Stimulated activated CD4-positive, alpha-beta T cell treated with anti-CD3 and anti-CD28 coated beads, Interleukin-15, amount 100 ng/mL, for 1 hour (primary cell): ENCODE measurements around the gene KLHL24.
A peak's percentile ranks its signal among the peaks of the same experiment; 100 is the strongest.
"Not testable (repeated sequence)": the region's sequence is repeated elsewhere in the genome, so short reads cannot be mapped to it uniquely, and the experiment has no call there.

Experiments
- DNase-seq, 2 donors: peaks; one replicate each; pipeline ENCODE4 v3.0.0-alpha.2; 2020; ENCODE audit warnings: low read depth in 1 of 2, low spot score in 1 of 2

Gene KLHL24, protein sequence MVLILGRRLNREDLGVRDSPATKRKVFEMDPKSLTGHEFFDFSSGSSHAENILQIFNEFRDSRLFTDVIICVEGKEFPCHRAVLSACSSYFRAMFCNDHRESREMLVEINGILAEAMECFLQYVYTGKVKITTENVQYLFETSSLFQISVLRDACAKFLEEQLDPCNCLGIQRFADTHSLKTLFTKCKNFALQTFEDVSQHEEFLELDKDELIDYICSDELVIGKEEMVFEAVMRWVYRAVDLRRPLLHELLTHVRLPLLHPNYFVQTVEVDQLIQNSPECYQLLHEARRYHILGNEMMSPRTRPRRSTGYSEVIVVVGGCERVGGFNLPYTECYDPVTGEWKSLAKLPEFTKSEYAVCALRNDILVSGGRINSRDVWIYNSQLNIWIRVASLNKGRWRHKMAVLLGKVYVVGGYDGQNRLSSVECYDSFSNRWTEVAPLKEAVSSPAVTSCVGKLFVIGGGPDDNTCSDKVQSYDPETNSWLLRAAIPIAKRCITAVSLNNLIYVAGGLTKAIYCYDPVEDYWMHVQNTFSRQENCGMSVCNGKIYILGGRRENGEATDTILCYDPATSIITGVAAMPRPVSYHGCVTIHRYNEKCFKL

DNA sequence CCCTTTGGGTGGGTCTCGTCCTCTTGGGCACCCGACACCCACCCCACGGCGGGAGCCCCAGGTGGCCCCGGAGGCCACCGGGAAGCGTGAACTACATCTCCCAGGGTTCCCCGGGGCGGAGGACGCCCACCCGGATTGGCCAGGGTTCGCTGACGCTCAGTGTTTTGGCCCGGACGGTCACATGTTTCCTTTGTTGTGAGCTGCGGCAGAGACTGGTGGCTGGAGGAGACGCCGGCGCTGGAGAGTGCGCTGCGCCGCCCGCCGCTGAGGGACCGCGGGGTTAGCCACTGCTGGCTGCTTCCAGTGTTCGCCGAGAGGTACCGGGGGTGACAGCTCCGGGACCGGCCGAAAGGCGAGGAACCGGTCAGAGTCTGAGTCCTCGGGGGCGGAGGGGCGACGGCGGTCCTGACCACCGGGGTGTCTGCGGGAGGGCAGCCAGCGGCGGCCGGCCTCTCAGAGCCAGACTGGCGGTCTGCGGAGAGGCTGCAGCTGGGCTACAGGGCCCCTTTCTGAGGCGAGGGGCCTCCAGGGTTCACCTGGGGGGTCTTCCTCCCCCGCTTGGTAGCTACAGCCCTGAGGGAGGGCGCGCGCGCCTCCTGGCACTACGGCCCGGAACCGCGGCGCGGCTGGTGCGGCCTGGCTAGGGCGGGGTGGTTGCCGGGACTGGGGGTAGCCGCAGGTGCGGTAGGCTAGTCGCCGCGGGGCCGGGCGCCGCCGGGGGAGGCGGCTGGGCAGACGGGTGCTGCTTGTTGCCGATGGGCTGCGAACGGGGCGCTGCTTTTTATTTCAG lies at the start of gene KLHL24:
Gene KLHL24 (plus strand): TSS at position 193 of the 790 bp plus-strand sequence. CDS start 14,734 bp downstream, outside the sequence.
- DNase-seq = peak; percentile 75 to 76

DNA sequence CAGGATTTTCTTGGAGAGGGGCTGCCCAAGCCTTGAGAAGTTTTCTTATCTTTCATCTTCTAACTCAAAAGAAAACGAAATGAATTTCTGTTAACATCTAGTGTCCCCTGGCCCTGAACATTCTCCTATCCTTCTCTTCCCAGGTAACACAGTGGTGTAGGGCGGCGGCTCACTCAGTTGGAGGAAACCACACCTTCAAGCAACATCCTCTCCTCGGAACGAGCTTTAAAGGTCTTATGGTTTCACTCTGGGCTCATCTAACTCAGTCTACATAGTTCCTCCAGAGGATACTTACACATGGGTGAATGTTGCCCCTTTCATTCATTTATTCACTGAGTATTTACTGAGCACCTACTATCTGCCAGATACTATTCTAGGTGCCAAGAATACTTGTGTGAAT lies 48.9 kb upstream of the KLHL24 start:
- no peak for DNase-seq

DNA sequence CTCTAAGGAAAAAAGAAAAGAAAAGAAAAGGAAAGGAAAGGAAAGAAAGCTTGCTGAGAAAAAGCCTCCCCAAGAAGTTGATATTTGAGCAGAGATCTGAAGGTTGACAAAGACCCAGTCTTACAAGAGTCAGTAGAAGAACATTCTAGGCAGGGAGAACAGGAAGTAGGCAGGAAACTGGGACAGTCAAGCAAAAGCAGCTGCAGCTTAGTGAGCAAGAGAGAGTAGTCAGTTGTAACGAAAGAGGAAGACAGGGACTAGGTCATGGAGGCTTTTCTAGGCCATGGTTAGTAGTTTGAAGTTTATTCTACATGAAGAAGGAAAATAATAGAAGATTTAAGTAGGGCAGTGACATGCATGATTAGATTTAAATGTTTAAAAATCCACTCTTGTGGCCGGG lies 48.1 kb upstream of the KLHL24 start:
- DNase-seq = no peak

DNA sequence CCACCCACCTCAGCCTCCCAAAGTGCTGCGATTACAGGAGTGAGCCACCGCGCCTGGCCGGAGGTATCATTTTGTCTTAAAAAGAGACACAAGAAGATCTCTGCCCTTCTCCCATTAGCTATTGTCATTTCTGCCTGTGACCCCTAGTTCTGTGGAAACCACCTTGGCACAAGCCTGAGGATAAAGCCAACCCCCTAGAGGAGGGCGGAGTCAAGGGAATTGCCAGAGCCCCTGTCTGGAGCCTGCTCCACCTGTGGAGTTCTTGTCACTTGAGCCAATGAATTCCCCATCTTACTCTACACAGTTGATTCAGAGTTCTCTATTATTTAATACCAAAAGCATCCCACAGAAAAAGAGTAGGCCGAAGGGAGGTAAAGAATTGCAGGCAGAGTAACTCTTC lies 45.0 kb upstream of the KLHL24 start:
- DNase-seq = no peak

DNA sequence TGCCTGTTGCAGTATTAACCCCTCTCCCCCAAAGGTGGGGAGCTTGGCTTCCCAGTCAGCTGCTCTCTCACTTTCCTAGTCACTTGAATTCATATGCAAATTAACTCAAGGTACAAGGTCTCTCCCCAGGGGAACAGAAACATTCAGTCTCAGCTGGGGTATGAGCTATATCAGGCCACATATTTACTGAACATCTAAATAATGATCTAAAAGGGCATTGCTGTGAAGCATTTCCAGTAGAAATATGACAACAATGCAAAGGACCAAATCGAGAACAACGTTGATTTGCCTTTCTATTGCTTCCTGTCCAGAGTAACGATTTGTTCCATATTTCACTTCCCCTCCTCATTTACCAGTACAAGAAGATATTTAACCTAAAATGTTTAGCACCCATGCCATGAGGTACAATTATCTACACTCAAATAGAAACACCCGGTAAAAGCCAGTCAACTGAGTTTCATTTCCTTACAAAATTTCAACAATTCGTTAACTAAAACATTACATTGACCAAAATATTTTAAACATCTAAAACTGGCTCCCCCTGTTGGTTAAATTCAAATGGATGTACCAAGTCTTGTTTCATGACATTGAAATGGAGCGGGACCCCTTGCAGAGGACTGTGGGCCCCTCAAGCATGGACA lies 43.4 kb upstream of the KLHL24 start:
- no peak for DNase-seq

DNA sequence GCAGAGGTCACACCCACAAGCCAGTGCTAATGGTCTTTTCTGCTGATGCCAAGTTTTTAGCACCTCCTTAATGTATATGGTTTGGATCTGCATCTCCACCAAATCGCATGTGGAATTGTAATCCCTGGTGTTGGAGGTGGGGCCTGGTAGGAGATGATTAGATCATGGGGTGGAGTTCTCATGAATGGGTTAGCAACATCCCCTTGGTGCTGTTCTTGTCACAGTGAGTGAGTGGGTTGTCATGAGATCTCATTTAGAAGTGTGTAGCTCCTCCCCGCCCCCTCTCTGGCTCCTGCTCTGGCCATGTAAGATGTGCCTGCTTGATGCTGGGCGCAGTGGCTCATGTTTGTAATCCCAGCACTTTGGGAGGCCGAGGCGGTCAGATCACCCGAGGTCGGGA lies 42.6 kb upstream of the KLHL24 start:
- DNase-seq = no peak

DNA sequence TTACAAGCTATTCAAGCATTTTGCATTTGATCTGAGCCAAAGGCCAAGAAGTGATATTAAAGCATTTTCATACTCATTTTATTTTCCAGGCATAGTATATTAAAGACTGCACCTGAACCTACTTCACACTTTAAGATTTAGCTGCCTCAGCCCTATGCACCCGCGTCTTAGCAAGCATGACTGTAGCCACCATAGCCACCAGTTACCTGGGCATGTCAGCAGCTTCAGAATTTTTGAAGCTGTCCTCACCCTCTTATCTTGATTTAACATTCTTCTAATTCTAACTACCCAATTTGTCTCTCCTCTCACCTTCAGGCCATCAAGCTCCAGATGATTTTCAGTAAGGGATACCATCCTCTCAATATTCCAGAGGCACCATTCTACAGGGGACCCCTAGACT lies 40.8 kb upstream of the KLHL24 start:
- DNase-seq = no peak

DNA sequence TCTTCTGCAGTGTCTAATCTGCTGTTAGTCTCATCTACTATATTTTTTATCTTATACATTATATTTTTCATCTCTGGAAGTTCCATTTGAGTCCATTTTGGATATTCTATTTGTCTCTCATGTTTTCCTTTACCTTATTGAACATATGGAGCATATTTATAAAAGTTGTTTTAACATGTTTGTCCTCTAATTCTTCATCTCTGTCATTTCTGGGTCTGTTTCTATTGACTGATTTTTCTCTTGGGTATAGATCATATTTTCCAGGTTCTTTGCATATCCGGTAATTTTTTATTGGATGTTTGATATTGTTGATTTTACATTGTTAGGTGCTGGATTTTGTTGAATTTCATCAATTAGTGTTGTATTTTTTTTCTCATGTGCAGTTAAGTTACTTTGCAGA lies 37.5 kb upstream of the KLHL24 start:
- DNase-seq = no peak

DNA sequence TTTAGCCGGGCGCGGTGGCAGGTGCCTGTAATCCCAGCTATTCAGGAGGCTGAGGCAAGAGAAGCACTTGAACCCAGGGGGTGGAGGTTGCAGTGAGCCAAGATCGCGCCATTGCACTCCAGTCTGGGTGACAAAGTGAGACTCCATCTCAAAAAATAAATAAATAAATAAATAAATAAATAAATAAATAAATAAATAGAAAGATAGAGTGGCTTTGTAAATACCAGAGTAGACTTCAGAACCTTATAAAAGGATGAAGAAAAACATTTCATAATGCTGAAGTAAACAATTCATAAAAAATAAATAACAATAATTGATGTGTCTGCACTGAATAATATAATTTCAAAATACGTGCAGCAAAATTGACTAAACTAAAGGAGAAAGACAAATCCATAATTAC lies 24.1 kb upstream of the KLHL24 start:
- DNase-seq = not testable (repeated sequence)

DNA sequence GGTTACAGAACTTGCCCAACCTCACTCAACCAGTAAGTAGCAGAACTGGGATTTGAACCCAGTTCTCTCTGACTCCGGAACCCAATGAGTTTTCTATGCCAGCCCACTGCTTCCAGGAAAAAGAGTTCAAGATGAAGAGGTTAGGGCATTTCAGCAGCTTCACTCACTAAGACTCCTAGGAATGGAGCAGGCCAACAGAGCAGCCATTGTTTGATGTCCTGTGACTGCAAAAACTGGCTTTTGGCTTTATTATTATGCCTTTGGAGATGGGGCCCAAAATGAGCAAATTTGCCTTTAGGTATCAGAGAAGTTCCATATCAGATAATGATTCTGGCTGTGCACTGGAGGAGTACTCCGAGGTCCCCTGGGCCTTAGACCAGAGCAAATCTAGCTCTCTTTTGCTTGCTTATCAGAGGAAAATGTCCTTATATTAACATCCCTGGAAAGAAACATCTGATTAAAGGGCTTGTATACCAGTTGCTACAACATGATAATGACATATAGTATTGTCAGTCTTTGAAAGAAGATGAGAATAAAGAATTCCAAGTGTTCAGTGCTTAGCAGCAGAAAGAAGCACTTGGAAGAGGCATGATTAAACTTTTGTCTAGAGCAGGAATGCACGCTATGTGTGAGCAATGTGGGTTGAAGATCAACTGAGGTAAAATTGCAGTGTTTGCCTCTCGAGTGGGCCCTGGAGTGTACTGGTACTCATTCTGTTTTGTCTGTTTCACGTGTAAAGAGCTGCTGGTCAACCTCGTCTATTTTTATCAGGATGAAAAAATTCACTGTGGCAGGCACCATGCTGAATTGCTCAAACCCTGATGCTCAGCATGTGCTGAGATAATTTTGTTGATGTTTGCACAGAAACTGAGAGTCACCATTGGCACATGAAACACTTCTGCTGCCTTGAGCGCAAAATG lies 21.8 kb upstream of the KLHL24 start:
- DNase-seq = no peak

DNA sequence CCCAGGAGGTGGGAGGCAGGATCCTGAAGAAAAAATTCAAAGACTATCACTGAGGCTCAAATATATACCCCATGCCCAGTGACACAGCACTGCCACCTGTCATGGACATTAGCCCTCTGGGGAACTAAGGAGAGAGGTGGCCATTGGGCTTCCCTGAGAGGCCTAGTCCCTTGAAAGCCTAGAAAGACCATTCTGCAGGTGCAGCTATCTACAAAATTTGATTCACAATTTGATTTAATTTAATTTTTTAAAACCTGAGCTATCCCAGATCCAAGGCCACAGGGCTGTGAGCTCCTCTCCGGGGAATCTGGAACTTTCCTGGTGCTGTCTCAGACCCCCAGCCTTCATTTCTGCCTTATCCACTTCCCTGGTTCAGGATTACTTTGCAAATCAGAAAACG lies 16.9 kb upstream of the KLHL24 start:
- no peak for DNase-seq

DNA sequence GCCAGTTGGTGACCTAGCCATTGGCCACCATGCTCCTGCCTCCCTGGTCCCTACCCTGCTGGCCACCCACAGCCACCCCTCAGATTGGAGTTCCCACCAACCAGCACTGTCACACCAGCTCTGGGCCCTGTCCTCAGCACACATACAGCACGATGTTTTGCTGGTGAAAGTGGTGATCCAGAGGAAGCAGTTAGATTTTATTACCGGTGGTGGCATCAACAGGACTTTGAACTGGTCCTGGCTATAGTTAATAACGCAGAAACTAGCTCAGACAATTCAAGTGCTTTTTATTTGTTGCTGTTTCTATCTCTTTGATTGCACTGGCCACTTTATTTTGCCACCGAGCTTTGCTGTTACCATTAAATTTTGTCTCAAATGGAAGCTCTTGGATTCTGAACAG lies 16.4 kb upstream of the KLHL24 start:
- no peak for DNase-seq

DNA sequence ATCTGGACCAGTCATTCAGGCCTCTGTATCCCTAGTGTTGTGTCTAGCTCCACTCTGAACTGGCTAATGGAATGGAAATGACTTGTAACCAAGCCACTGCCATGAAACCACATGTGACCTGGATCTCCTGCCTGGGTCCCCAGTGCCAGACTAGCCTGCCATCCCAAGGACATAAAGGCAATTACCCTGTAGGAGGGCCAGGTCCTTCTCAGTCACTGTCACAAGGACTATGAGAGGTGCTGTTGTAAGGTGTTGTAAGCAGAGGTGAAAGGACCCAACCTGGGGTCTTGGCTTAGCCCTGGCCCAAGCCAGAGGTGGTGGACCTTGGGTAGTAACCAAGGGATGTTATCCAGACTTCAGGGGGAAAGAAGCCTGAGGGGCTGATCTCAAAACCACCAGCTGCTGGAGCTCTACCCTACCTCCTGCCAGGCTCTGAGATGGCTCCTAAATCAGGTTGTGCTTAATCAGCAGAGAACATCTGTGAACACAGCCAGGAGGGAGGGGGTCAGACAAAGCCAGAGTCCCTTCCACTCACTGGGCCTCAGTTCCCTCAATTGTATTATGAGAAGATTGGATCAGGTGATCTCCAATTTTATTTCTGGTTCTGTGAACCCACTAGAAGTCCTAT lies 15.7 kb upstream of the KLHL24 start:
- no peak for DNase-seq

DNA sequence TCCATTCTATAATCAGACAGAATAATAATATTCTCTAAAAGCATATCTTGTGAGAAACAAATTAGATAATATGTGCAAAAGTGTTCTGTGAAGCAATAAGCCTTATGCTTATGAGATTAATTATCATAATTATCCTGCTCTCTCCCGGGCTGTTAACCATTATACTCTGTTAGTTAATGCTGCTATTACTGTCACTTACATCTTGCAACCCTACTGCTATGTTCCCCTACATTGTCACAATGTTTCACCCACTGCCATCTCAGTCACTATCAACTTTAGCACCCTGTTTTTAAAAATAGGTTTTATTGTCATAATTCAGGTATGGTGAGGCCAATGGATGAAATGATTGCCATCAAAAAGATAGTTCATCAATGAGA lies 15.2 kb upstream of the KLHL24 start:
- DNase-seq = no peak

DNA sequence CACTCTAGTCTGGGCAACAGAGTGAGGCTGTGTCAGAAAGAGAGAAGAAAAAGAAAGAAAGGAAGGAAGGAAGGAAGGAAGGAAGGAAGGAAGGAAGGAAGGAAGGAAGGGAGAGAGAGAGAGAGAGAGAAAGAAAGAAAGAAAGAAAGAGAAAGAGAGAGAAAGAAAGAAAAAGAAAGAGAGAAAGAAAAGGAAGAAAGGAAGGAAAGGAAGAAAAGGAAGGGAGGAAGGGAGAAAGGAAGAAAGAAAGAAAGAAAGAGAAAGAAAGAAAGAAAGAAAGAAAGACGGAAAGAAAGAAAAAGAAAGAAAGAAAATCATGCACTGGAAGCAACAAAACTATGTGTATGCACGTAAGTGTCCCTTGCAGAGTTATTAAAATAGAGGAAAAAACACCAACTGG lies 12.9 kb upstream of the KLHL24 start:
- not testable (repeated sequence) for DNase-seq

DNA sequence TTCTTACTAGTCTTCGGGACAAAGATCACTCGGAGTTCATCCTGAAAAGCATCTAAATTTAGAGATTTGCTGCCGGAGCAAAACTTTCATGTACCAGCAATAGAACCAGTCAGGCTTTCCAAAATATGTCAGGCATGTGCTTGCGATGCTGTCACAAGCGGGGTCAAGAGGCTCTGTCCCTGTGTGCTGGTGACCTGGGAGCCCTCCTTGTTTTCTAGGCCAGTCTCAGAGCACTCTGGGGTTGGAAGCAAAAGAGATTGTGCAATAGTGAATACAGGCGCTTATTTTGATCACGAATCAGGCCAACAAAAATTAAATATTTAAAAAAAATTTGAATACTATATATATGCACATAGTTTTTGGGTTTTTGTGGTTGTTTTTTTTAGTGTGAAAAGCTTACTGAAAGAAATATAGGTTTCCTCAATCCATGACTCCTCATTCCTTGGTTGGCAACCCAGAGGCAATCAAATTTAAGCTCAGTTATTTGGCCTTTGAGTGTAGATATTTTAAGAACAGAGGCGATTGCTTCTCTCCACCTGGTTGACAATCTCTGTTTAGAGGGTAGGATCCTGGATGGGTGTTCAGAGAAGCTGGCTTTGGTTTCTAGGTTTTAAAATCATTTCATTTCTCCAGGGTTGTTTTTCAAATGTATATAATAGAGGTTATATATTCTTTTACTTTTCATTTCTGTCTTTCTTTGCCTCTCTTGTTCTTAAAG lies 8.4 kb upstream of the KLHL24 start:
- DNase-seq = no peak

DNA sequence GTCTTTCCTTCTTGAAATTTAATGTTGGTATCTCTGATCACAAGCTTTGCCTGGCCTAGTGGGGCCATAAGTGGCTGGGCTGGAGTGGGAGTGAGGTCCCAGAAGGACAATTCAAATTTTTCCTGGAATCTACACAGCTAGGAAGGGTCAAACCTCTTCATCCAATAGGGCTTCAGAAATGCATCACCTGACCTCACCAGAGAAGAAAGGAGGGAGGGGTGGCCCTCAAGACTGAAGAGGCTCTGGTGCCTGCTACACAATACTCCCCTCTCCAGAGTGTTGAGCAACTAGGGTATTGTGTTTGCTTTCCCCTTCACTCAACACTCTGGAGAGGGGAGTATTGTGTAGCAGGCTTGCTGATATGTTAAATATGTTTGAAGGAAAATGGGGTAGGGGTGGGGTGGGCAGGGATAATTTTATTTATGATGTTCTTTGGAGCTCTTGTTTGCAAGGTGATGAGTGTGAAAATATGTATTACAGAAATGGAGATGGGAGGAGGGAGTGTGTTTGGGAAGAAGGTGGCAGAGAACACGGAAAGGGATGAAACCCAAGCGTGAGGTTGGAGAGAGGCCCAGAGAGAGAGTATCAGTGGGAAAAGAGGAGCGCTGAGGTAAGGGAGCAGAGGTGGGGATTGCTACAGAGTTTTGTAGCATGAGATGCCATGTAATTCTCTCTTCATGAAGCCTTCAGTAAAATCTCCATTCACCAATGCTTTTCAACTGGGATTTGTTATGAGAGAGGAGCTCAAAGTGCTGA lies 5.7 kb upstream of the KLHL24 start:
- no peak for DNase-seq

DNA sequence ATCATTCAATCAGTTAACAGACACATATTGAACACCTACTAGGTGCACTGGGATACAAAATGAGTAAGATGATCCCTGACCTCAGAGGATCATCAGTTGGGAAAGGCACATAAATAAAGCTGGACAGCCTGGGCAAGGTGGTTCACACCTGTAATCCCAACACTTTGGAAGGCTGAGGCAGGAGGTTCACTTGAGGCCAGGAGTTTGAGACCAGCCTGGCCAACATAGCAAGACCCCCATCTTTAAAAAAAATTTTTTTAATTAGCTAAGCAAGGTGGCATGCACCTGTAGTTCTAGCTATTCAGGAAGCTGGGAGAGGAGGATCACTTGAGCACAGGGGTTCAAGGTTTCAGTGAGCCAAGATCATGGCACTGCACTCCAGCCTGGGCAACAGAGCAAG lies 3.7 kb upstream of the KLHL24 start:
- DNase-seq = no peak

DNA sequence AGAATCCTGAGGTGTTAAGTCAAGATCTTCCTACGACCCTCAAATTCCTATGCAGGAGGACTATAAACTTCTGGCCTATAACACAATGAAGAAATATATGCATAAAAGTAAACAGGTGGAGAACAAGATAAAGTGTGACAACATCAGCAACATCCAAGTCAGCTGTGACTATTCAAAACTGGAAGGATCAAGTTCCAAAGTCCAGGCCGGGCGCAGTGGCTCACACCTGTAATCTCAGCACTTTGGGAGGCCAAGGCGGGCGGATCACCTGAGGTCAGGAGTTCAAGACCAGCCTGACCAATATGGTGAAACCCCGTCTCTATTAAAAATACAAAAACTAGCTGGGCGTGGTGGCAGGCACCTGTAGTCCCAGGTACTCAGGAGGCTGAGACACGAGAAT lies 2.7 kb upstream of the KLHL24 start:
- DNase-seq = not testable (repeated sequence)
